Ishikawa (cell line): ENCODE measurements around the gene YY1.

Source experiments
- CEBPB ChIP-seq: IDR thresholded peaks from 2 replicates; pipeline ENCODE4 v1.6.1; 2012
- CREB1 ChIP-seq: IDR thresholded peaks from 2 replicates; pipeline ENCODE4 v1.6.1; 2012; ENCODE audit warnings: low read depth
- EGR1 ChIP-seq: IDR thresholded peaks from 2 replicates; pipeline ENCODE4 v1.6.1; 2012
- EP300 ChIP-seq: IDR thresholded peaks from 2 replicates; pipeline ENCODE4 v1.6.1; 2012; ENCODE audit warnings: borderline replicate concordance
- FOXM1 ChIP-seq: IDR thresholded peaks from 2 replicates; pipeline ENCODE4 v1.6.1; 2012; ENCODE audit warnings: low read depth, borderline replicate concordance
- MAX ChIP-seq: IDR thresholded peaks from 2 replicates; pipeline ENCODE4 v1.6.1; 2012
- NFIC ChIP-seq: IDR thresholded peaks from 2 replicates; pipeline ENCODE4 v1.6.1; 2012
- RAD21 ChIP-seq: IDR thresholded peaks from 2 replicates; pipeline ENCODE4 v1.6.1; 2012; ENCODE audit warnings: low read depth
- REST ChIP-seq: IDR thresholded peaks from 2 replicates; pipeline ENCODE4 v1.6.1; 2012; ENCODE audit warnings: low read depth, mild to moderate bottlenecking
- TAF1 ChIP-seq: IDR thresholded peaks from 2 replicates; pipeline ENCODE4 v1.6.1; 2012; ENCODE audit warnings: low read depth, mild to moderate bottlenecking
- TCF12 ChIP-seq: IDR thresholded peaks from 2 replicates; pipeline ENCODE4 v1.6.1; 2012; ENCODE audit warnings: low read depth
- TEAD4 ChIP-seq: IDR thresholded peaks from 2 replicates; pipeline ENCODE4 v1.6.1; 2012
- USF1 ChIP-seq: IDR thresholded peaks from 2 replicates; pipeline ENCODE4 v1.6.1; 2012
- YY1 ChIP-seq: IDR thresholded peaks from 2 replicates; pipeline ENCODE4 v1.6.1; 2012; ENCODE audit warnings: low read depth
- ZBTB7A ChIP-seq: IDR thresholded peaks from 2 replicates; pipeline ENCODE4 v1.6.1; 2012; ENCODE audit warnings: low read depth

Gene YY1

GRCh38 chr14:100239211-100239839 is 381 bp downstream of the YY1 start:
- no peak for TF ChIP-seq TAF1
- TF ChIP-seq TCF12, result no peak
- TF ChIP-seq NFIC, result no peak
- no peak for TF ChIP-seq RAD21
- TF ChIP-seq FOXM1, result no peak
- TF ChIP-seq EP300, result no peak
- TF ChIP-seq MAX, result no peak
- TF ChIP-seq CREB1, result no peak
- TF ChIP-seq REST, result no peak
- TF ChIP-seq TEAD4, result no peak
- no peak for TF ChIP-seq CEBPB

GRCh38 chr14:100239840-100240667 is 1.1 kb downstream of the YY1 start:
- TF ChIP-seq TCF12, result no peak
- TF ChIP-seq MAX, result peak; percentile 66
- no peak for TF ChIP-seq CREB1
- no peak; the same call in 1 of the 2 replicates for TF ChIP-seq NFIC
- peak; percentile 96 for TF ChIP-seq YY1
- no peak for TF ChIP-seq FOXM1
- no peak for TF ChIP-seq CEBPB
- TF ChIP-seq EP300, result no peak
- no peak; the same call in 1 of the 2 replicates for TF ChIP-seq RAD21
- TF ChIP-seq USF1, result 0 out of 2 replicates have a peak, but pooled peaks have one; percentile 3
- TF ChIP-seq EGR1, result peak; percentile 84
- TF ChIP-seq TAF1, result peak; percentile 72; the same call in 1 of the 2 replicates
- no peak for TF ChIP-seq TEAD4
- TF ChIP-seq ZBTB7A, result peak; percentile 58; the same call in 1 of the 2 replicates
- TF ChIP-seq REST, result no peak

- TF ChIP-seq EGR1 (no peak), TEAD4 (0 out of 2 replicates have a peak, but pooled peaks have one; percentile 34)
Observed at GRCh38 chr14:100240668-100241032, 1.7 kb downstream of the YY1 start.

- no peak for TF ChIP-seq FOXM1
- no peak for TF ChIP-seq YY1
- TF ChIP-seq CREB1, result no peak
- no peak for TF ChIP-seq TAF1
Observed at GRCh38 chr14:100241279-100241678, 2.3 kb downstream of the YY1 start.

GRCh38 chr14:100243020-100243419 is 4.1 kb downstream of the YY1 start:
- TF ChIP-seq TEAD4 (no peak), CEBPB (no peak), CREB1 (no peak), TAF1 (no peak), TCF12 (no peak), EGR1 (no peak), MAX (no peak), USF1 (no peak), REST (no peak), ZBTB7A (no peak), NFIC (no peak), YY1 (no peak), RAD21 (no peak), EP300 (no peak), FOXM1 (no peak)
